GM18519 (cell line): ENCODE data around the gene WDR90.

ENCODE experiments used
- ATAC-seq: cut with Tn5 transposase; IDR thresholded peaks from one replicate; pipeline ENCODE4 v1.9.1; 2021; ENCODE audit warnings: mild to moderate bottlenecking, moderate library complexity; ENCODE audit not compliant: unreplicated experiment, low FRiP score

WDR90 gene

DNA sequence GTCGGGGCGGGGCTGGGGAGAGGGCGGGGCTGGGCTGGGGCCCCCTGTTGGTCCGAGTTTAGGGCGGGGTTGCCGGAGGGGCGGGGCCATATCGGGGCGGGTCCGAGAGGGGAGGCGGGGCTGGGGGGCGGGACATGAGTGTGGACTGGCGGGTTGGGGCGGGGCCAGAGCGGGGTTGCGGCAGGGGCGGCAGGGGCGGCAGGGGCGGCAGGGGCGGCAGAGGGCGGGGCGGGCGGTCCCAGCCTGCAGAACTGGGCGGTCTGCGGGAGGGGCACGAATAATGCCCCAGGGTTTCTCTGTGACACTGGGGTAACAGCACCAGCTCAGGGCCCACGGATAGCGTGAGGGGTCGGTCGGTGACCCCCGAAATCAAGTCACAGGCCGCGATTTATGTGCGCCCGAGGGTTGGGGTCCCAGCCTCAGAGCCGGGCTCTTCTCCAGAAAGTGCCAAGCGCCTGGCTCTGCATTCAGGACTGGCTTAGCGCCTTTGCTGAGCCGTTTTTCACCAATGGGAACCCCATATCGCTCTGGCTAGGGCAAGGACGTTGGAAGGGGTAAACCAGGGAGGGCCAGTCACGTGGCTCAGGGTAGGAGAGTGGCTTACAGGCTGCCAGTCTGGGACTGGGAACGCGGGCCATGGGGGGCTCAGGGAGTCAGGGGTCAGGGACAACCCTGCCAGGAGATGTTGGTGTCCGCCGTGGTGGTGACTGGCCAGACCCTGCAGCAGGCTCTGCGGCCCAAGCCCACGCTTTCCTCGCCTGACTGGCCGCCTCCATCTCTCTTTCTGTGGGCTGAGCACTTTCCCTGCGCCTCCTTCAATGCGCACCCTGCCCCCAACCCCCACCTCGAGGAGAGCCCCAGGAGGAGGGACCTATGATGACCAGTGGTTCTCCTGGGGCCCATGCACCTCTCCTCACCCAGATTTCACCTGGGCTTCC, 11.8 kb upstream of the WDR90 start:
- ATAC-seq = no peak

DNA sequence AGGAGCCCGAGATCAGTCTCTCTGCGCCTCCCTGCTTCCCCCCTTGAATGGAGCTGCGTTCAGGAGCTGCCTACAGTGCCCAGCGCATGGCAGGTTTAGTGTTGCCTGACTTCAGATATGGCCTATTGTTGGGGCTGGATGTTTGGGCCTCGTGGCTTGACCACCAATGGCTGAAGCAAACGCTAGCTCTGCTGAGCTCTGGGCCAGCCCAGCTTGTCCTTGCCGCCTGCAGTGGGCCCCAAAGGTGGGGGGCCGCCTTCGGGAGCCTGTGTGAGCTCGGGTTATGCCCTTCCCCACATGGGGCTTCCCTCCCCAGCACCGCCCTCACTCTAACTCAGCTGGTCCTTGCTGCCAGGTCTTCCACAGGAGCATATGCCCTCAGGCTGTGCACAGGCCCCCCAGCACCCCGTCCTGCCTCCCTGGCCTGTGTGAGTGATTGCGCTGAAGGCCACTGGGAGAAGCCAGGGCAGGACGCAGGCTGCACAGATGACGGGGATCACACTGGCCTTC, 11.1 kb upstream of the WDR90 start:
- no peak for ATAC-seq

DNA sequence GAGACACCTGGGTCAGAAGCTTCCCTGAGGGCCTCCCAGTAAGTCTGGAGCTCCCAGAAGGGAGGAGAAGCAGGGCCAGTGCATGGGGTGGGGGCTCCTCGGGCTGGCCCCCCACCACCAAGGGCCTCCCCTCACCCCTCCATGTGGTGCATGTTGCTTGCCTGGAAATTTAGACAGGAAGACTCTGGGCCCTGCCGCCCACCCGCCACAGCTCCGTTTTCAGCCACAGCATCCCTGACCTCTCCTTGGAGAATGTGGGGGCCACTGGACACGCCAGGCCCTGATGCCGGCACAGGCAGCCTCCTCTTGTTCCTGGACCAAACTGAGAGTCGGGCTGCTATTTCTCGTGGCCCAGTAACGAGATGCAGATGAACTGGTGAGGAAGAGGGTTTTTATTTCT, 10.3 kb upstream of the WDR90 start:
- ATAC-seq = no peak

DNA sequence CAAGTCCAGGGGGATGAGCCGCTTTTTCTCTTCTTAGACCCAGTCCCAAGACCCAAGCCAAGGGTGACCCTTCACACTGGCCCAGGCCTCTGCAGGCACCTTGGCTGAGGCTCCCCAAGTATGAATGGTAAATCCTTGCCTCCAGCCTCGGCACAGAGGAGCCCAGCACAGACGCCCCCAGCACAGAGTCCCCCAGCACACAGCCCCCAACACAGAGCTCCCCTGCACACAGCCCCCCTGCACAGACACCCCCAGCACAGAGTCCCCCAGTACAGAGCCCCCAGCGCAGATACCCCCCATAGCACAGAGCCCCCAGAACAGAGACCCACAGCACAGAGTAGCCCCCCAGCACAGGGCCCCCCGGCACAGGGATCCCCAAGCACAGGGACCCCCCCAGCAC, 8.6 kb upstream of the WDR90 start:
- no peak for ATAC-seq

DNA sequence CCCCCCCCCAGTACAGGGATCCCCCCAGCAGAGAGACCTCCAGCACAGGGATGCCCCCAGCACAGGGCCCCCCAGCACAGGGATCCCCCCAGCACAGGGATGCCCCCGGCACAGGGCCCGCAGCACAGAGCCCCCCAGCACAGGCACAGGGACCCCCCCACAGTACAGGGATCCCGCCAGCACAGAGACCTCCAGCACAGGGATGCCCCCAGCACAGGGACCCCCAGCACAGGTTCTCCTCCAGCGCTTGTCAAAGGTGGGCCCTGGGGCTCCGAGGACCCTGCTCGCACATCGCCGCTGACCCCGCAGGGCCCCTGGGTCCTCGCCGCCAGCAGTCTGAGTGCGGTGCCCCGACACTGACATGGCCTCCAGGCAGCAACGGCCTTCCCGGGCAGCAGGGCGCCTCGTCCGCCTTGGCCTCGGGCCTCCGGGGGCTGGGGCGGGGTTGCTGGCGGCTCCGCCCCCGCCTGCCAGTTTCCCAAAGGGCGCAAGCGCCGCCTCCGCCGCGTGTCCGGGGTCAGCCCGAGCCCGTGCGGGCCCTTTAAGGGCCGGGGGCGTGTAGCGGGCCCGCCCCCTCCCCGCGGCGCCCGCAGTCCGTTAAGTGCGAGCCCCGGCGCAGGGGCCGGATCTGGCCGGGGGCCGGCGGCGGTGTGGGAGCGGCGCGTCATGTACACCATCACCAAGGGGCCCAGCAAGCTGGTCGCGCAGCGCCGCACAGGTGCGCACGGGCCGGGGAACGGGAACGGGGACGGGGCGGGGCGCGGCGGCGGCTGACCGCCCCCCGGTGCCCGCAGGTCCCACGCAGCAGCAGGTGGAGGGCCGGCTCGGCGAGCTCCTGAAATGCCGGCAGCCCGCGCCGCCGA, 7.6 kb upstream of the WDR90 start, which contains the start of gene MCRIP2:
TSS of gene MCRIP2 (plus strand) at position 503 of the 863 bp plus-strand sequence. CDS start at position 667, 164 bp downstream.
- peak; percentile 30 for ATAC-seq

DNA sequence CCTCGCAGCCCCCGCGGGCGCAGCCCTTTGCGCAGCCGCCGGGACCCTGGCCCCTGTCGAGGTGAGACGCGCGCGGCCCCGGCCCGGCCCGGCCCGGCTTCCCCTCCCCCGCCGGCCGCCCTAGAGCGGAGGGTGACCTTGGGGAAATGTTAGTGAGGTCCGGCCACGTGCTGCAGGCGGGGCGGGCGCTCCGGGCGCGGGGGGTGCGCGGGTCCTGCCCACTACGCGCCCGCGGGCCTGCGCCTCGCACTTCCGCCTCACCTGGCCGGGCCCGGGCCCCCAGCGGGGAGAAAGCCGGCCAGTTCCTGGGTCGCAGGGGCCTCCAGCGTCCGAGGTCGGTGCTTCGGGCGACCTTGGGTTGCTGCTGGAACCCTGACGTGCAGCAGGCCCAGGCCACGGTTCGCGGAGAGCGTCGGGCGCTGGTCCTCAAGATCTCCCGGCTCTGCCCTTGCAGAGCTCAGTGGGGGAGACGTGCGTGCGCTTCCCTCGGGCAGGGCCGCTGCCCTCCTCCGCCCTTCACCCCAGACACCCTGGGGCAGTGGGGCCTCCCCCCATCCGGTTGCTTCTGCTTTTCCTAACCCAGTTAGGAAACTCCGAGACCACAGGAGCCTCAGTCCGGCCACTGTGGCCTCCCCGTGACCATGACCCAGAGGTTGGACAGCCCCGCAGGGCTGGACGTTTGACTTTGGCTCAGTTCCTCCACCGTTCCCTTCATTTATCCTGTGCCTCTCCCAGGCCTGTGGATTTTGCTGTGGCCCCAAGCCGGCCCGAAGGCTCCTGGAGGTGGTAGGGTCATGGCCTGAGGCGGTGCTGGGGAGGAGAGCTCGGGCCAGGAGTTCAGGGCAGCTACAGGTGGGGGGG, 6.7 kb upstream of the WDR90 start:
- ATAC-seq = peak; percentile 17

DNA sequence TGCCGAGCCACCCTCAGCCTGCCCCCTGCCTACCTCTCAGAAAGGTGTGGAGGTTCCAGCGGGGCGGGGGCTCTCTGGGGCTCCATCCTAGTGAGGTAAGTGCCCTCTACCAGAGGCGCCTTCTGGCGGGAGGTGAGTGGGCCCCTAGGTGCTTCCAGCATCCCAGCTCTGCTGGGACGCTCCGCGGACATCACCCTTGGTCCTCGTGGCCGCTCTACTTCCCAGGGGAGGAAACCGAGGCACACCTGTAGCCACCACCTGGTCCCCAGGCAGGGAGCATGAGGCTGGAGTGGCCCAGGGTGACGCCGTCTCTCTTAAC, 6.2 kb upstream of the WDR90 start:
- ATAC-seq = no peak

DNA sequence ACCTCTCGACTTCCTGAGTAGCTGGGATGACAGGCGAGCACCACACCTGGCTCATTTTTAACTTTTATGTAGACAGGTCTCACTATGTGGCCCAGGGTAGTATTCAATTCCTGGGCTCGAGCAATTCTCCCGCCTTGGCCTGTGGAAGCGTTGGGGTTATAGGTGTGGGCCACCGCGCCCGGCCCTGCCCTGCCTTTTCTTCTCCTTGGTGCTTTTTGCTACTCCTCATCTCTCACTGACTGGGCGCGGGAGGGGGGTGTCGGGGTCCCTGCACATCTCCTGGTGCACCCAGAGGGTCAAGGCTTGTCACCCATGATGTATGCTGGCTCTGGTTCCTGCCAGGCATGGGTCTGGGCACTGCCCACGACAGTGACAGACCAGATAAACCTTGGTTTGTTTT, 4.6 kb upstream of the WDR90 start:
- ATAC-seq = no peak

DNA sequence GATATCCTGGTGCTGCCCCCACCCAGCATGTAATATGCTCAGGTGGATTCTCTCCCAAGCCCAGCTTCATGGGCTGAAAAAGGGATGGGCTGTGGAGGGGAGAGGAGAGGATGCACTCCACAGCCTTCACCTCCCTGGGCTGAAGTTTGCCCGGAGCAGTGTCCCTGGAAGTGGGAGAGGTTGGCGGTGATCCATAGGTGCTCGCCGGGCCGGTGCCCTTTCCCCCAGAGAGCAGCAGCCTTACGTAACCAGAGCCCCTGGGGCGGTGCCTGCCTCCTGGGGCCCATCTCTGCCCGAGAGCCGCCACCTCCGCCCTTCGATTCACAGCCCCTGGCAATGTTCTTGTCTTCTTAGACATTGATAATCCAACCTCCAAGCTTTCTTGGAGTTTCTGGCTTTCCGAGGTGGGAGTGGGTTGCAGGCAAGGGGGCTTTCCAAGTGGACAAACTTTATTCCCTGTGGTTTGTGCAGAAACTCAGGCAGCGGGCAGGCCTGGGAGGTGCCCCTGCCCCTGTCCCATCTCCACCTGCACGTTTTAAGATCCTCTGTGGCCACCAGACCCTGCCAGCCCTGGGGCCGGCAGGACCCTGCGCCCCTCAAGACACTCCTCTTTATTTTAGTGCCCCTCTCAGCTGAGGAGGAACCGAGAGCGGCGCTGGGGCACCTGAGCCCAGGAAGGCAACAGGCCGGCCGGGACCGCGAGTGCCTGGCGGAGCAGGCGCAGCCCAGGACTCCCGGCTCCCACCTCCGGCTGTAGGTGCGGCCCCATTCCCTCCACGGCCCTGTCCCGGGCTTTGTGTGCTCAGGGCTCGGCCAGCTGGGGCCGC, 3.1 kb upstream of the WDR90 start:
- no peak for ATAC-seq

DNA sequence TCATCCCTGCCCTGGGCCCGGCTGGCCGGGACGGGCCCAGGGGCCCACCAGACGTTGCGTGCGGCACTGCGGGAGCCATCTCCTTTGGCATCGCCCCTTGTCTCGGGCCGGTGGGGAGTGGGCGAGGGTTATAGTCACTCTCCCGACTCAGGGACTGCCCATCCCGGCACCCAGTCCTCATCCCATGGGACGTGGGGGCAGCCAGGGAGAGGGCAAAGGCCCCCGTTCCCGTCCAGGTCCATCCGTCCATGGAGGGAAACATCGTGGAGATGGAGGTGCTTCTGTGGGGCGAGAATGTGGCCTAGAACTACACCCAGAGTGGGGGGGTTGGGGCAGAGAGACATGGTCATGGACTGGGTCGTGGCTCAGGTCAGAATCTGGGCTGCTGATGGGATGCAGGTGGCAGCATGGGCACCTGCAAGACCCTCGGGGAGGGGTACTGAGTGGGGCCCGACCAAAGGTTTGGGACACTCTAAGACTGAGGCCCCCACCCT, 2.4 kb upstream of the WDR90 start:
- ATAC-seq = no peak

DNA sequence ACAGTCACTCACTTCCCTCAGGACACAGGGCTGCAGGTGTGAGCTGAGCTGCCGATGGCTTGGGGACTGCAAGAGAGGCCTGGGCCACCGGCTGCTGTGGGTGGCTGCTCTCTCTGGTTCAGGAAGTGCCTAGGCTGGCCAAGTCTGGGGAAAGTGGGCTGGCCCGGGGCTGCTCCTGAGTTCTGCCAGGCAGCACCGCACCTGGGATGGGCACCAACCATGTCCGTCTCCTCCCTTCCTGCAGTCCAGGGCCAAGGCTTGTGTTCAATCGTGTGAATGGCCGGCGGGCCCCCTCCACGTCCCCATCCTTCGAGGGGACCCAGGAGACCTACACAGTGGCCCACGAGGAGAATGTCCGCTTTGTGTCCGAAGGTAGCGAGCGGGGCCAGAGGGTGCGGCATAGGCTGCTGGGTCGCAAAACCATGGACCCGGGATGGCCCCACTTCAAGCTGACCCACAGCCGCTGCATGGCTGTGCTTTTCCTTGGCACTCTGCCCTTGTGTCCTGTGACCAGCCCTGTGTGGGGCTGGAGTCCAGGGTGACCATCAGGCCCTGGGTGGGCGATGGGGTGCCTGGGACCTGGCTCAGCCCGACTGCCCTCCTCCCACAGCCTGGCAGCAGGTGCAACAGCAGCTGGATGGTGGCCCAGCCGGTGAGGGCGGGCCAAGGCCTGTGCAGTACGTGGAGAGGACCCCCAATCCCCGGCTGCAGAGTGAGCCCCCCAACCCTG, 1.8 kb upstream of the WDR90 start:
- no peak for ATAC-seq

DNA sequence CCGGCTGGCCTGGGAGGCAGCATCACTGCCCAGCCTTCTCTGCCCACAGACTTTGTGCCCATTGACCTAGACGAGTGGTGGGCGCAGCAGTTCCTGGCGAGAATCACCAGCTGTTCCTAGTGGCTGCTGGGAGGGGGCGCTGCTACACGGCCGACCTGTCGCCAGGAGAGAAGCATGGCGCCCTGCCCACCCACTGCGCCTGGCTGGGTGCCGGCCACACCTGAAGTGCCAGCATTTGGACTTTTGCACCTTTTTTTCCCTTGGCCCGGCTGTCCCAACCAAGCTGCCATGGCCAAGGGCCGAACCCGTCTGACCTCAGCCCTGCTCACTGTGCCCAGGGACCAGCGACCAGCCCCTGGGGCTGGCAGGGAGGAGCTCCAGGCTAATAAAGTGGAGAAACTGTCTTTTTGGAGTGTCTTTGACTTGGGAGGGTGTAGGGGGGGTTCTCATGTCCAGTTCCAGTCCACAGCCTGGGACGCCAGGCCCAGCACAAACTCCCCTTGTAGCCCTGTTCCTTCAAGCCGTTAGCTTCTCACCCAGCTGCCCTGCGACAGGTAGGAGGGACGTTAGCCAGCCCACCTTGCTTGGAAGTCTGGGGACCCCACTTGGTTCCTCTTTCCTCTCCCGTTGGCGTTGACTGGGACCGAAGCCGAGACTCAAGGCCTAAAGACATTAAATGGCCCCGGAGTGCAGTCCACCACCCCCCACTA, 939 bp upstream of the WDR90 start:
- ATAC-seq = no peak

DNA sequence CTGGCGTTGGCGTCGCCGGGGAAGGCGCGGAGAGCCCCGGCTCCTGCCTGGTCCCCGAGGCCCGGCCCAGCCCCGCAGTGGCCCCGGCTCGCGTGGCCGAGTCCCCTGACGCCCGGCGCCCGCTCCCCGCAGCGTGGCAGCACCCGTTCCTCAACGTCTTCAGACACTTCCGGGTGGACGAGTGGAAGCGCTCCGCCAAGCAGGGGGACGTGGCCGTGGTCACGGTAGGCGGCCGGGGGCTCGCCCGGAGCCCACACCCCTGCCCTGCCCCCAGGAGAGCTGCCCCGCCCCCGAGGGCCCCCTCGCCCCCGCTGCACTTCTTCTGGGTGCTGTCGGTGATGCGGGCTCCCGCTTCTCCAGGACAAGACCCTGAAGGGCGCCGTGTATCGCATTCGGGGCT, 466 bp downstream of the WDR90 start:
- ATAC-seq = peak; percentile 7

DNA sequence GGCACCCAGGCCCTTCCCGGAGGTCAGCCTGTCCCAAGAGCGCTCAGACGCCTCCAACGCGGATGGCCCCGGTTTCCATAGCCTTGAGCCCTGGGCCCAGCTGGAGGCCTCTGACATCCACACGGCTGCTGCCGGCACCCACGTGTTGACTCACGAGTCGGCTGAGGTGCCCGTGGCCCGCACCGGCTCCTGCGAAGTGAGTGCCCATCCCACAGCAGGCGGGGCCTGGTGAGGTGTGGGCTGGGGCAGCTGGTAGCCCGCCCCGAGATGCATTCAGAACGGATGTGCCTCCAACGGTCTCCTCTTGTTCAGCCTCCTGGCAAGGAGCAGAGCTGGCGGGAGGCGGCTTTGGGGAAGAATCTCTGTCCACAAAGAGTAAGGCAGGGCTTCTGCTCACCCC, 2.7 kb downstream of the WDR90 start:
- no peak for ATAC-seq

DNA sequence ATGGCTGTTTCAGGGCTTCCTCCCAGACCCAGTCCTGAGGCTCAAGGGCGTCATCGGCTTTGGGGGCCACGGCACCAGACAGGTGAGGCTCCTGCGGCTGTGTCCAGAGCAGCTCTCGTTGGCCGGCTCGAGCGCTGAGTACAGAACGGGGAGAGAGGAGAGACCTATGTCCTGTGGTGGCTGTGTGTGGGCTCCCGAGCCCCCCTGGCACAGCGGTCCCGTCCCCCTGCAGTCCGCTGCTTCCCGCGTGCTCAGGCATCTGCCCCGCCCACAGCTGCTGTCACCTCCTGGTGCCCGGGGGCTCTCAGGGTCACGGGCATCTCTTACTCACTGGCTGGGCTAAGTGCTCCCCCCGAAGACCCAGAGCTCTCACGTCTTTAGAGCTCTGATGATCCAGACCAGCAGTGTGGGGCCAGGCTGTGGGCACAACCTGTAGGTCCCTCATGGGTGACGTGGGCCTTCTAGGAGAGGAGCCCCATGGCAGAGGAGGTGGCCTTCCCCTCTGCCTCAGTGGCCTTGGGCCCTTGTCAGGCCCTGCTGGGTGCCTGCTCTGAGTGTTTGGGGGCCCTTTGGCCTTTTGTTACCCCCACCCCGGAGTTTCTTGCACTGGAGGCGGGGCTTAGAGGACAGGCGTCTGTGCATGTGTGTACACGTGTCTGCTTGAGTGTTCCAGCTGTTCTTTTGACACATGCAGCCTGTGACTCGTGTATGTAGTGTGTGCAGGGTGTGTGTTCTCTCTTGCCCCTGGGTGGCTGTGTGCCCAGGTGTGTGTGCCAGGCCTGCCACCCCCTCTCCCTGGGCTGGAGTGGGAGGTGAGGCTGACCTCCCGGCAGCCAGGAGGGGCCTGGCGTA, 3.5 kb downstream of the WDR90 start:
- no peak for ATAC-seq

DNA sequence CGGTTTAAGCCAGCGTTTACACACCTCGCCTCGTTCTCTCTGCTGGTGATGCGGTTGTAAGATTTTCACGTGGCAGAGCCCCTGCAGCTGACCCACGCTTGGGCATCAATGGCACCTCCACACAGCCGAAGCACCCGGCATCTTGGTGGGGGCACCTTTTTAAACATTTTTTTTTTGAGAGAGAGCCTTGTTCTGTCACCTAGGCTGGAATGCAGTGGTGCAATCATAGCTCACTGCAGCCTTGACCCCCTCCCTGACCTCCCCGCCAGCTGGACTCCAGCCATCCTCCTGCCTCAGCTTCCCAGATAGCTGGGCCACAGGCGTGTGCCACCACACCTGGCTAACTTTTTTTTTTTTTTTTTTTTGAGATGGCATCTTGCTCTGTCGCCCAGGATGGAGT, 4.9 kb downstream of the WDR90 start:
- ATAC-seq = no peak

DNA sequence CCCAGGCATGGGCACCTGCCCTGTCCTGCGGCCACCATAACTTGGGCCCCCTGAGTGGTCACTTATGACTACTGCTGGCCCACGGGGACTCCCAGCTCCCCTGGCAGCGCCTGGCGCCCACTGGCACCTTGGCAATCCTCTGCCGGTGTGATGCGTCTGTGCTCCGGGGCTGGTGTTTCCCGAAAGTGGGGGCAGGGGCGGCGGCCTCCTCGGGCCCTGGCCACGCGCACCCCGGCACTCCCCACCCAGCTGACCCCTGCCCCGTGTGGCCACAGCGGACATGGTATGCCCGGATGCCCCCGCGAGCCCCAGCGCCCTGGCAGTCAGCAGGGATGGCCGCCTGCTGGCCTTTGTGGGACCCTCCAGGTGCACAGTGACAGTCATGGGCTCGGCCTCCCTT, 8.3 kb downstream of the WDR90 start:
- ATAC-seq = no peak
